Endodermal cell (in vitro differentiated cells): ENCODE results near the gene TBL1X. TPM values are rescaled to one million over a fixed set of nuclear protein-coding genes. Genes with fewer than 3 reads are reported as not detected.
A peak's percentile ranks its signal among the peaks of the same experiment; 100 is the strongest.

Experiments used
- DNase-seq: peaks from one replicate; pipeline ENCODE4 v3.0.0-alpha.2; 2017
- H3K27ac ChIP-seq: 2 replicates; pipeline ENCODE4 v1.5.1; 2013; ENCODE audit warnings: mild to moderate bottlenecking, low read depth, low read length, moderate library complexity
- H3K27me3 ChIP-seq: 2 replicates; pipeline ENCODE4 v1.6.1; 2013; ENCODE audit warnings: mild to moderate bottlenecking, low read length, moderate library complexity; ENCODE audit not compliant: insufficient read depth, control insufficient read depth, poor library complexity, severe bottlenecking
- H3K36me3 ChIP-seq: 2 replicates; pipeline ENCODE4 v1.7.0; 2013; ENCODE audit warnings: mild to moderate bottlenecking, low read length, moderate library complexity; ENCODE audit not compliant: control insufficient read depth, insufficient read depth
- H3K4me1 ChIP-seq: one replicate; pipeline ENCODE4 v1.7.0; 2013; ENCODE audit warnings: low read length; ENCODE audit not compliant: control insufficient read depth, insufficient read depth
- H3K4me3 ChIP-seq: 2 replicates; pipeline ENCODE4 v1.5.1; 2013; ENCODE audit warnings: mild to moderate bottlenecking, low read length, moderate library complexity
- H3K9ac ChIP-seq: 2 replicates; pipeline ENCODE4 v1.6.1; 2013; ENCODE audit warnings: mild to moderate bottlenecking, low read length, moderate library complexity; ENCODE audit not compliant: poor library complexity, severe bottlenecking; ENCODE audit errors: extremely low read depth
- H3K9me3 ChIP-seq: 2 replicates; pipeline ENCODE4 v1.6.1; 2013; ENCODE audit warnings: mild to moderate bottlenecking, low read length, moderate library complexity; ENCODE audit not compliant: control insufficient read depth
- H3K27ac Mint-ChIP-seq: 2 replicates; pipeline ENCODE4 v1.8.0; 2020; ENCODE audit warnings: mixed read lengths
- H3K27me3 Mint-ChIP-seq: 2 replicates; pipeline ENCODE4 v1.8.0; 2021; ENCODE audit warnings: mild to moderate bottlenecking, mixed read lengths; ENCODE audit not compliant: insufficient read depth
- H3K36me3 Mint-ChIP-seq: 2 replicates; pipeline ENCODE4 v1.8.0; 2020; ENCODE audit warnings: low read depth, mixed read lengths
- H3K4me1 Mint-ChIP-seq: 2 replicates; pipeline ENCODE4 v1.8.0; 2020; ENCODE audit warnings: mixed read lengths
- H3K4me3 Mint-ChIP-seq: 2 replicates; pipeline ENCODE4 v1.8.0; 2020; ENCODE audit warnings: mild to moderate bottlenecking, moderate library complexity, mixed read lengths
- H3K9me3 Mint-ChIP-seq: 2 replicates; pipeline ENCODE4 v1.8.0; 2020; ENCODE audit warnings: mild to moderate bottlenecking, mixed read lengths
- WGBS, 2 experiments: methylation state at CpG; one replicate each; pipeline versions ENCODE4 v1.1.5 to v1.1.7; 2013; ENCODE audit warnings: missing lambda C conversion rate in 2 of 2, mixed read lengths in 1 of 2; ENCODE audit not compliant: insufficient coverage in 1 of 2, insufficient read length in 1 of 2; 5-methylcytosine and 5-hydroxymethylcytosine counted together
- total RNA-seq, 2 donors: library from RNA; stranded (reverse); fragmentation: NEBNext Ultra II Directional in 1 of 2; extraction: Animal tissue kit (Norgen Biotek cat#: 25700) in 1 of 2; gene quantifications; 2 replicates in 1 of 2; 3 replicates in 1 of 2; pipeline ENCODE4 v1.2.1, GENCODE V29; 2021
- TF ChIP-seq, protein P1 (sequence below): fragments of 200-600 bp; sonication (generic); conservative IDR thresholded peaks from 2 replicates; pipeline ENCODE4 v1.5.0; 2021; ENCODE audit warnings: antibody characterized with exemption, mild to moderate bottlenecking

Gene TBL1X
- total RNA-seq, 2 donors from 2014 or later = 19.1 to 24.1 TPM

DNA sequence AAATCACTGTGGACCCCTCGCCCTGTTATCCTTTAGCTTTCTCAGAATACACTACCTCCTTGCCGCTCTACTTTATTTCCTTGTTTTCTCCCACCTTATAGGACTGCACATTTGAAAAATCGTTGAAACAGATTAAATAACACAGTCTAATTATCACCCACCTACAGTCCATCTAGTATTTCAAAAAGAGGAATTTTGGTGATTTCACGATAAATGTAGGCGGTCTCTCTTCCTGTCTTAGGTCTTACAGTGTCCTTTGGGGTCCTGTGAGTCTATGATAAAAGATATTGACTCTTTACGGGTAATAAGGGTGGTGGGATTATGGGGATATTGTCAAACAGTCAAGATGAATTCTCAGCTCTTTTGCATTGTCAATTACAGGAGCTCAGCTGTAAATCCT lies 2.4 kb upstream of the TBL1X start:
- Histone ChIP-seq H3K4me1 (peaks cover 4% of the 10 kb centered on the region), H3K36me3 (no peaks in the 10 kb centered on the region), H3K9me3 (no peaks in the 10 kb centered on the region), H3K4me3 (no peak overlapping the region), H3K27ac (no peak overlapping the region), H3K27me3 (no peaks in the 10 kb centered on the region), H3K9ac (no peak overlapping the region)
- Mint-ChIP-seq H3K36me3 (no peaks in the 10 kb centered on the region), H3K27ac (peak overlapping the region; percentile 8), H3K9me3 (peaks cover 51% of the 10 kb centered on the region), H3K27me3 (peaks cover 8% of the 10 kb centered on the region), H3K4me3 (no peak overlapping the region), H3K4me1 (peaks cover 30% of the 10 kb centered on the region)
- 61 to 67% methylated on average over 1 to 6 of the region's 6 CpGs for WGBS, 2 experiments
- TF ChIP-seq, protein P1, sequence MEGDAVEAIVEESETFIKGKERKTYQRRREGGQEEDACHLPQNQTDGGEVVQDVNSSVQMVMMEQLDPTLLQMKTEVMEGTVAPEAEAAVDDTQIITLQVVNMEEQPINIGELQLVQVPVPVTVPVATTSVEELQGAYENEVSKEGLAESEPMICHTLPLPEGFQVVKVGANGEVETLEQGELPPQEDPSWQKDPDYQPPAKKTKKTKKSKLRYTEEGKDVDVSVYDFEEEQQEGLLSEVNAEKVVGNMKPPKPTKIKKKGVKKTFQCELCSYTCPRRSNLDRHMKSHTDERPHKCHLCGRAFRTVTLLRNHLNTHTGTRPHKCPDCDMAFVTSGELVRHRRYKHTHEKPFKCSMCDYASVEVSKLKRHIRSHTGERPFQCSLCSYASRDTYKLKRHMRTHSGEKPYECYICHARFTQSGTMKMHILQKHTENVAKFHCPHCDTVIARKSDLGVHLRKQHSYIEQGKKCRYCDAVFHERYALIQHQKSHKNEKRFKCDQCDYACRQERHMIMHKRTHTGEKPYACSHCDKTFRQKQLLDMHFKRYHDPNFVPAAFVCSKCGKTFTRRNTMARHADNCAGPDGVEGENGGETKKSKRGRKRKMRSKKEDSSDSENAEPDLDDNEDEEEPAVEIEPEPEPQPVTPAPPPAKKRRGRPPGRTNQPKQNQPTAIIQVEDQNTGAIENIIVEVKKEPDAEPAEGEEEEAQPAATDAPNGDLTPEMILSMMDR = no peak
- no peak for DNase-seq

GRCh38 chrX:9465380-9466123 lies 694 bp downstream of the TBL1X start:
- H3K9me3 Mint-ChIP-seq = peaks cover 49% of the 10 kb centered on the region
- Histone ChIP-seq H3K27ac (no peak overlapping the region), H3K27me3 (no peaks in the 10 kb centered on the region), H3K36me3 (no peaks in the 10 kb centered on the region), H3K9ac (peak overlapping the region; percentile 30), H3K4me3 (peak overlapping the region; percentile 67), H3K4me1 (peaks cover 4% of the 10 kb centered on the region), H3K9me3 (no peaks in the 10 kb centered on the region)
- peak; percentile 66 for DNase-seq
- peak overlapping the region; percentile 57 for H3K4me3 Mint-ChIP-seq
- H3K36me3 Mint-ChIP-seq = peaks cover 2% of the 10 kb centered on the region
- peaks cover 28% of the 10 kb centered on the region for H3K4me1 Mint-ChIP-seq
- TF ChIP-seq, protein P1 = no peak
- 0% methylated on average over 87 of the region's 87 CpGs; no CpG with 5 or more reads in 1 of the 2 experiments for WGBS, 2 experiments
- no peak overlapping the region for H3K27ac Mint-ChIP-seq
- peaks cover 8% of the 10 kb centered on the region for H3K27me3 Mint-ChIP-seq

DNA sequence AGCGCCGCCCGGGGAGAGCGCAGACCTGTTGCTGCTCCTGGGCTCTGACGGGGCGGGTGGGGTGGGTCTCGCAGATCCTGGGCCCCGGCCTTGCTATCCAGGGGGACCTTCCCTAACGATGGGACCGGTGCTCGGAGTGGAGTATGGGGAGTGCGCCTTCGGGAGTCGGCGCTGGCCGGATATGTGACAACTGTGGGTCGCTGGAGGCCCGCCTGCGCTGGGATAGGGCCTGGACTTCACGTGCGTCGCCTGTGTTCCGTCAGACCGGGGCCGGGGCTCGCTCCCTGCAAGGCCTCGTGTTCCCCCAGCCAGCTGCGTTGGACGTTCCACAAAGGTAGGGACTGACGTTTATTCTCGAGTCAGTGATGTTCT lies 1.3 kb downstream of the TBL1X start:
- no peaks in the 10 kb centered on the region for H3K27me3 ChIP-seq
- 1% methylated on average over 29 of the region's 31 CpGs; no CpG with 5 or more reads in 1 of the 2 experiments for WGBS, 2 experiments
- TF ChIP-seq, protein P1 = no peak
- peak overlapping the region; percentile 74 for H3K4me3 ChIP-seq
- peaks cover 8% of the 10 kb centered on the region for H3K27me3 Mint-ChIP-seq
- peaks cover 2% of the 10 kb centered on the region for H3K36me3 Mint-ChIP-seq
- H3K36me3 ChIP-seq = no peaks in the 10 kb centered on the region
- H3K4me1 ChIP-seq = peaks cover 4% of the 10 kb centered on the region
- DNase-seq = peak; percentile 75
- peaks cover 26% of the 10 kb centered on the region for H3K4me1 Mint-ChIP-seq
- H3K9me3 ChIP-seq = no peaks in the 10 kb centered on the region
- no peak overlapping the region for H3K27ac Mint-ChIP-seq
- H3K9ac ChIP-seq = peak overlapping the region; percentile 15
- peak overlapping the region; percentile 57 for H3K4me3 Mint-ChIP-seq
- no peak overlapping the region for H3K27ac ChIP-seq
- H3K9me3 Mint-ChIP-seq = peaks cover 51% of the 10 kb centered on the region
